Activated CD8-positive, alpha-beta memory T cell treated with anti-CD3 and anti-CD28 coated beads for 4 hours (primary cell): ENCODE measurements around the gene NDUFAF8.

Experiments
- DNase-seq, 2 donors: peaks; one replicate each; pipeline ENCODE4 v3.0.0-alpha.2; 2020; ENCODE audit warnings: low read depth in 2 of 2

The NDUFAF8 gene

GRCh38 chr17:81253358-81254131 is 14.4 kb downstream of the NDUFAF8 start:
- peak; percentile 34 to 36 for DNase-seq

- DNase-seq: no peak
These were observed 16.0 kb downstream of the NDUFAF8 start for GRCh38 chr17:81254955-81255717.

- DNase-seq: no peak
These were observed 17.5 kb downstream of the NDUFAF8 start for GRCh38 chr17:81256616-81257015.

- no peak for DNase-seq
These were observed 18.4 kb downstream of the NDUFAF8 start for GRCh38 chr17:81257533-81257932.

GRCh38 chr17:81258292-81258691 is 19.2 kb downstream of the NDUFAF8 start:
- DNase-seq: no peak

GRCh38 chr17:81259058-81259605 is 20.0 kb downstream of the NDUFAF8 start:
- no peak for DNase-seq

GRCh38 chr17:81260171-81260570 is 21.1 kb downstream of the NDUFAF8 start:
- no peak for DNase-seq

- DNase-seq: no peak
These were observed 21.5 kb downstream of the NDUFAF8 start for GRCh38 chr17:81260641-81261040.

- DNase-seq: no peak
These were observed 22.0 kb downstream of the NDUFAF8 start for GRCh38 chr17:81261096-81261495.

GRCh38 chr17:81261582-81262336 is 22.6 kb downstream of the NDUFAF8 start:
- DNase-seq: no peak

- no peak for DNase-seq
These were observed 24.5 kb downstream of the NDUFAF8 start for GRCh38 chr17:81263371-81264181.

GRCh38 chr17:81264640-81265039 is 25.5 kb downstream of the NDUFAF8 start:
- no peak for DNase-seq

GRCh38 chr17:81265576-81265975 is 26.5 kb downstream of the NDUFAF8 start:
- DNase-seq: no peak

GRCh38 chr17:81267390-81268067 is 28.4 kb downstream of the NDUFAF8 start:
- DNase-seq: no peak

- no peak for DNase-seq
These were observed 31.2 kb downstream of the NDUFAF8 start for GRCh38 chr17:81270279-81270678.

- no peak for DNase-seq
These were observed 32.1 kb downstream of the NDUFAF8 start for GRCh38 chr17:81271226-81271625.

- DNase-seq: no peak
These were observed 33.5 kb downstream of the NDUFAF8 start for GRCh38 chr17:81272616-81273015.

- DNase-seq: no peak
These were observed 34.8 kb downstream of the NDUFAF8 start for GRCh38 chr17:81273698-81274470.

- DNase-seq: no peak
These were observed 35.3 kb downstream of the NDUFAF8 start for GRCh38 chr17:81274471-81274855.

- no peak for DNase-seq
These were observed 37.7 kb downstream of the NDUFAF8 start for GRCh38 chr17:81276781-81277180.
